ENCODE measurements around the gene DTHD1. TPM values are rescaled to one million over a fixed set of nuclear protein-coding genes. Genes with fewer than 3 reads are reported as not detected.

The DTHD1 gene
- polyA plus RNA-seq, 1 of the 3 experiments (the other 2 are of a cell fraction) = not detected

DNA sequence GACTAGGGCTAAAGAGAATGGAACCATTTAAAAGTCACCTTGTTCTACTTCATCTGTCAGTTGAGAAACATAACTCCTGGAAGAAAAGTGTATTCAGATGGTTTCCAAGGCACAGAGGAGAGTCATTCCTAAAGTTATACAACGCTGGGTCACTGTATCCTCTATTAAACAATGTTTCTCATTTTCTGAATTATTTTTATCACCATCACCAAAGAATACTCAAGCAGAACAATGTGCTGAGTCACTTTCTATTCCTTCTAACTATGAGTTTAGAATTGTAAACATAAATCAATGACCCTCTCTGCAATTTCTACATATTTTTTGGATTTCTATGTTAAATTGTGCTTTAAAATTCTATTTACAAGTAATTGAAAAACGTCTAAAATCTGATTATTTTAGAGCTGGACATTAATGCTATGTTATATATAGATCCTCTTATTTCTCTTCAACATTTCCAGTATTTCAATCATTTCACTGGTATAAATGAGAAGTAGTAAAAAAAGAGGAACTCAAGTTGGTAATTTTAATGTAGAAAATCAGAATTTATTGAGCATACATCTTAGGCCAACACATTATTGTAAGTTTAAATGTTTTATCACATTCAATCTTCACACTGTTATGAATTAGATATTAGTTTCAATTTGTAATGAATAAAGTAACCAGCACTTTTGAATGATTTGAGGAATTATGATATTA, 7.5 kb downstream of the DTHD1 start:
- CTCF ChIA-PET = no interaction called here
- WGBS (ENCODE audit: low lambda C conversion rate) = 0% methylated on average over 2 of the region's 2 CpGs

More for the DNA sequence above, 7.5 kb downstream of the DTHD1 start:
- no peaks in the 10 kb centered on the region for H4K20me1 ChIP-seq (ENCODE audit: insufficient read depth)
- no peaks in the 10 kb centered on the region for H3K27me3 ChIP-seq (ENCODE audit: insufficient read depth)
- H3K9ac ChIP-seq = no peak overlapping the region
- H3K9me3 ChIP-seq = no peaks in the 10 kb centered on the region
- no peaks in the 10 kb centered on the region for H3K36me3 ChIP-seq (replicated peaks in 1 of 2; ENCODE audit: control insufficient read depth in 1 of 2, insufficient read depth in 2 of 2, low read length in 1 of 2)
- no peaks in the 10 kb centered on the region for H3F3A ChIP-seq (replicated peaks; ENCODE audit: insufficient read depth)
- no peaks in the 10 kb centered on the region for H3K4me1 ChIP-seq (ENCODE audit: control insufficient read depth in 1 of 2, insufficient read depth in 2 of 2, low read depth in 1 of 2, low read length in 1 of 2)
- TF ChIP-seq YY1 (IDR thresholded peaks at IDR 0.05; ENCODE audit: low read depth) (no peak), TCF12 (IDR thresholded peaks at IDR 0.05) (no peak), FOXJ3 (CRISPR knock-in tag; IDR thresholded peaks at IDR 0.05) (no peak), GATA2 (CRISPR knock-in tag; IDR thresholded peaks at IDR 0.05) (no peak), CHD2 (IDR thresholded peaks at IDR 0.05; ENCODE audit: low read length, partially characterized antibody) (no peak), ELF1 (IDR thresholded peaks at IDR 0.05) (no peak), EZH2phosphoT487 (IDR thresholded peaks at IDR 0.05; ENCODE audit: borderline replicate concordance, low read depth) (no peak), FOSL2 (IDR thresholded peaks at IDR 0.05; ENCODE audit: borderline replicate concordance, low read depth) (no peak), SMC3 (IDR thresholded peaks at IDR 0.05; ENCODE audit: low read depth, low read length) (no peak), EP300 (IDR thresholded peaks at IDR 0.05; ENCODE audit: borderline replicate concordance in 1 of 2, low read depth in 1 of 2, low read length in 1 of 2) (no peak), SIN3A (IDR thresholded peaks at IDR 0.05; ENCODE audit: borderline replicate concordance, low read depth, low read length) (no peak), FOXM1 (IDR thresholded peaks at IDR 0.05; ENCODE audit: low read depth) (no peak), TEAD4 (IDR thresholded peaks at IDR 0.05; ENCODE audit: borderline replicate concordance, insufficient read depth) (no peak), MEF2A (IDR thresholded peaks at IDR 0.05; ENCODE audit: borderline replicate concordance, low read depth) (no peak)
- TF ChIP-seq, protein P1, sequence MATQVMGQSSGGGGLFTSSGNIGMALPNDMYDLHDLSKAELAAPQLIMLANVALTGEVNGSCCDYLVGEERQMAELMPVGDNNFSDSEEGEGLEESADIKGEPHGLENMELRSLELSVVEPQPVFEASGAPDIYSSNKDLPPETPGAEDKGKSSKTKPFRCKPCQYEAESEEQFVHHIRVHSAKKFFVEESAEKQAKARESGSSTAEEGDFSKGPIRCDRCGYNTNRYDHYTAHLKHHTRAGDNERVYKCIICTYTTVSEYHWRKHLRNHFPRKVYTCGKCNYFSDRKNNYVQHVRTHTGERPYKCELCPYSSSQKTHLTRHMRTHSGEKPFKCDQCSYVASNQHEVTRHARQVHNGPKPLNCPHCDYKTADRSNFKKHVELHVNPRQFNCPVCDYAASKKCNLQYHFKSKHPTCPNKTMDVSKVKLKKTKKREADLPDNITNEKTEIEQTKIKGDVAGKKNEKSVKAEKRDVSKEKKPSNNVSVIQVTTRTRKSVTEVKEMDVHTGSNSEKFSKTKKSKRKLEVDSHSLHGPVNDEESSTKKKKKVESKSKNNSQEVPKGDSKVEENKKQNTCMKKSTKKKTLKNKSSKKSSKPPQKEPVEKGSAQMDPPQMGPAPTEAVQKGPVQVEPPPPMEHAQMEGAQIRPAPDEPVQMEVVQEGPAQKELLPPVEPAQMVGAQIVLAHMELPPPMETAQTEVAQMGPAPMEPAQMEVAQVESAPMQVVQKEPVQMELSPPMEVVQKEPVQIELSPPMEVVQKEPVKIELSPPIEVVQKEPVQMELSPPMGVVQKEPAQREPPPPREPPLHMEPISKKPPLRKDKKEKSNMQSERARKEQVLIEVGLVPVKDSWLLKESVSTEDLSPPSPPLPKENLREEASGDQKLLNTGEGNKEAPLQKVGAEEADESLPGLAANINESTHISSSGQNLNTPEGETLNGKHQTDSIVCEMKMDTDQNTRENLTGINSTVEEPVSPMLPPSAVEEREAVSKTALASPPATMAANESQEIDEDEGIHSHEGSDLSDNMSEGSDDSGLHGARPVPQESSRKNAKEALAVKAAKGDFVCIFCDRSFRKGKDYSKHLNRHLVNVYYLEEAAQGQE (IDR thresholded peaks at IDR 0.05; ENCODE audit: low read depth, low read length) = no peak
- TF ChIP-seq, protein P2, sequence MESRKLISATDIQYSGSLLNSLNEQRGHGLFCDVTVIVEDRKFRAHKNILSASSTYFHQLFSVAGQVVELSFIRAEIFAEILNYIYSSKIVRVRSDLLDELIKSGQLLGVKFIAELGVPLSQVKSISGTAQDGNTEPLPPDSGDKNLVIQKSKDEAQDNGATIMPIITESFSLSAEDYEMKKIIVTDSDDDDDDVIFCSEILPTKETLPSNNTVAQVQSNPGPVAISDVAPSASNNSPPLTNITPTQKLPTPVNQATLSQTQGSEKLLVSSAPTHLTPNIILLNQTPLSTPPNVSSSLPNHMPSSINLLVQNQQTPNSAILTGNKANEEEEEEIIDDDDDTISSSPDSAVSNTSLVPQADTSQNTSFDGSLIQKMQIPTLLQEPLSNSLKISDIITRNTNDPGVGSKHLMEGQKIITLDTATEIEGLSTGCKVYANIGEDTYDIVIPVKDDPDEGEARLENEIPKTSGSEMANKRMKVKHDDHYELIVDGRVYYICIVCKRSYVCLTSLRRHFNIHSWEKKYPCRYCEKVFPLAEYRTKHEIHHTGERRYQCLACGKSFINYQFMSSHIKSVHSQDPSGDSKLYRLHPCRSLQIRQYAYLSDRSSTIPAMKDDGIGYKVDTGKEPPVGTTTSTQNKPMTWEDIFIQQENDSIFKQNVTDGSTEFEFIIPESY (IDR thresholded peaks at IDR 0.05; ENCODE audit: borderline replicate concordance, low read depth) = no peak
- TF ChIP-seq, protein P3, sequence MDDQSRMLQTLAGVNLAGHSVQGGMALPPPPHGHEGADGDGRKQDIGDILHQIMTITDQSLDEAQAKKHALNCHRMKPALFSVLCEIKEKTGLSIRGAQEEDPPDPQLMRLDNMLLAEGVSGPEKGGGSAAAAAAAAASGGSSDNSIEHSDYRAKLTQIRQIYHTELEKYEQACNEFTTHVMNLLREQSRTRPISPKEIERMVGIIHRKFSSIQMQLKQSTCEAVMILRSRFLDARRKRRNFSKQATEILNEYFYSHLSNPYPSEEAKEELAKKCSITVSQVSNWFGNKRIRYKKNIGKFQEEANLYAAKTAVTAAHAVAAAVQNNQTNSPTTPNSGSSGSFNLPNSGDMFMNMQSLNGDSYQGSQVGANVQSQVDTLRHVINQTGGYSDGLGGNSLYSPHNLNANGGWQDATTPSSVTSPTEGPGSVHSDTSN (IDR thresholded peaks at IDR 0.05) = no peak
- TF ChIP-seq, protein P4, sequence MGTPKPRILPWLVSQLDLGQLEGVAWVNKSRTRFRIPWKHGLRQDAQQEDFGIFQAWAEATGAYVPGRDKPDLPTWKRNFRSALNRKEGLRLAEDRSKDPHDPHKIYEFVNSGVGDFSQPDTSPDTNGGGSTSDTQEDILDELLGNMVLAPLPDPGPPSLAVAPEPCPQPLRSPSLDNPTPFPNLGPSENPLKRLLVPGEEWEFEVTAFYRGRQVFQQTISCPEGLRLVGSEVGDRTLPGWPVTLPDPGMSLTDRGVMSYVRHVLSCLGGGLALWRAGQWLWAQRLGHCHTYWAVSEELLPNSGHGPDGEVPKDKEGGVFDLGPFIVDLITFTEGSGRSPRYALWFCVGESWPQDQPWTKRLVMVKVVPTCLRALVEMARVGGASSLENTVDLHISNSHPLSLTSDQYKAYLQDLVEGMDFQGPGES (IDR thresholded peaks at IDR 0.05; ENCODE audit: low read depth, low read length) = no peak
- DNase-seq = no peak
- POLR2A ChIA-PET = no interaction called here
- H2AFZ ChIP-seq (ENCODE audit: low read depth) = no peak overlapping the region
- no peak overlapping the region for H3K27ac ChIP-seq (ENCODE audit: low read depth in 2 of 2, low read length in 1 of 2)
- H3K79me2 ChIP-seq (ENCODE audit: insufficient read depth) = no peaks in the 10 kb centered on the region
- no peak overlapping the region for H3K4me2 ChIP-seq
- H3K9me2 ChIP-seq = no peaks in the 10 kb centered on the region
- no peak overlapping the region for H3K4me3 ChIP-seq (ENCODE audit: low read depth in 2 of 2, low read length in 1 of 2)

Data from SK-N-SH (cell line).